ENCODE results near the gene HSPA8. TPM values are rescaled to one million over a fixed set of nuclear protein-coding genes. Genes with fewer than 3 reads are reported as not detected.
A peak's percentile ranks its signal among the peaks of the same experiment; 100 is the strongest.
"Not testable (repeated sequence)": the region's sequence is repeated elsewhere in the genome, so short reads cannot be mapped to it uniquely, and the experiment has no call there.

The HSPA8 gene
- total and polyA plus RNA-seq, 2 experiments from 2014 or later = 708 to 2,414 TPM

GRCh38 chr11:123060277-123061000 lies 1.5 kb downstream of the HSPA8 start:
- Histone ChIP-seq H3K9me3 (ENCODE audit: low read depth) (no peaks in the 10 kb centered on the region), H3K9ac (peak overlapping the region; percentile 99), H3K27me3 (replicated peaks; ENCODE audit: insufficient read depth) (no peaks in the 10 kb centered on the region), H3K79me2 (ENCODE audit: insufficient read depth) (peaks cover 56% of the 10 kb centered on the region), H2AFZ (no peak overlapping the region), H3K4me2 (ENCODE audit: unreplicated experiment) (peak overlapping the region; percentile 99), H3K9me2 (ENCODE audit: insufficient read depth) (no peaks in the 10 kb centered on the region), H3K27ac (peak overlapping the region; percentile 100), H3K4me1 (ENCODE audit: insufficient read depth) (peaks cover 46% of the 10 kb centered on the region), H3K36me3 (ENCODE audit: low read depth) (peaks cover 57% of the 10 kb centered on the region), H3K4me3 (peak overlapping the region; percentile 99), H4K20me1 (ENCODE audit: insufficient read depth) (peaks cover 43% of the 10 kb centered on the region), H3F3A (ENCODE audit: insufficient read depth) (peaks cover 86% of the 10 kb centered on the region)
- TF ChIP-seq EZH2phosphoT487 (IDR thresholded peaks at IDR 0.05; ENCODE audit: insufficient read depth, low read depth) (no peak), EZH2 (IDR thresholded peaks at IDR 0.05; ENCODE audit: insufficient read depth, poor library complexity, severe bottlenecking) (no peak)
- WGBS, 2 experiments (ENCODE audit: low coverage in 1 of 2, low lambda C conversion rate in 2 of 2, missing lambda C conversion rate in 2 of 2) = 7 to 10% methylated on average over 8 of the region's 8 CpGs
- in situ Hi-C loops (cut with MboI) = no loop called here
- DNase-seq = no peak

- peak overlapping the region; percentile 99 for H3K4me2 ChIP-seq (ENCODE audit: unreplicated experiment)
- DNase-seq; H3K27me3 ChIP-seq (replicated peaks; ENCODE audit: insufficient read depth); H3K9me3 ChIP-seq (ENCODE audit: low read depth); in situ Hi-C loops (cut with MboI); H3K9me2 ChIP-seq (ENCODE audit: insufficient read depth); H2AFZ ChIP-seq: not testable (repeated sequence)
- peak overlapping the region; percentile 99 for H3K4me3 ChIP-seq
- H3K9ac ChIP-seq = peak overlapping the region; percentile 99
- H3K27ac ChIP-seq = peak overlapping the region; percentile 100
- H4K20me1 ChIP-seq (ENCODE audit: insufficient read depth) = peaks cover 43% of the 10 kb centered on the region
- peaks cover 86% of the 10 kb centered on the region for H3F3A ChIP-seq (ENCODE audit: insufficient read depth)
- H3K4me1 ChIP-seq (ENCODE audit: insufficient read depth) = peaks cover 37% of the 10 kb centered on the region
- WGBS, 2 experiments (ENCODE audit: low coverage in 1 of 2, low lambda C conversion rate in 2 of 2, missing lambda C conversion rate in 2 of 2) = 29 to 32% methylated on average over 18 of the region's 18 CpGs
- H3K79me2 ChIP-seq (ENCODE audit: insufficient read depth) = peaks cover 51% of the 10 kb centered on the region
- H3K36me3 ChIP-seq (ENCODE audit: low read depth) = peaks cover 62% of the 10 kb centered on the region
Measured at GRCh38 chr11:123059041-123059920, 2.7 kb downstream of the HSPA8 start.

- no peak for DNase-seq
- H3K4me1 ChIP-seq (ENCODE audit: insufficient read depth) = peaks cover 24% of the 10 kb centered on the region
- H3K9me2 ChIP-seq (ENCODE audit: insufficient read depth) = no peaks in the 10 kb centered on the region
- in situ Hi-C loops (cut with MboI) = no loop called here
- no peaks in the 10 kb centered on the region for H3K27me3 ChIP-seq (replicated peaks; ENCODE audit: insufficient read depth)
- H3F3A ChIP-seq (ENCODE audit: insufficient read depth) = peaks cover 85% of the 10 kb centered on the region
- peak overlapping the region; percentile 99; the same call in 1 of the 2 replicates for H3K9ac ChIP-seq
- peak overlapping the region; percentile 34; the same call in 1 of the 2 replicates for H3K27ac ChIP-seq
- peak overlapping the region; percentile 99; the same call in 1 of the 2 replicates for H3K4me3 ChIP-seq
- TF ChIP-seq EZH2 (IDR thresholded peaks at IDR 0.05; ENCODE audit: insufficient read depth, poor library complexity, severe bottlenecking) (no peak), EZH2phosphoT487 (IDR thresholded peaks at IDR 0.05; ENCODE audit: insufficient read depth, low read depth) (no peak)
- no peak overlapping the region for H2AFZ ChIP-seq
- peaks cover 43% of the 10 kb centered on the region for H4K20me1 ChIP-seq (ENCODE audit: insufficient read depth)
- H3K36me3 ChIP-seq (ENCODE audit: low read depth) = peaks cover 68% of the 10 kb centered on the region
- H3K4me2 ChIP-seq (ENCODE audit: unreplicated experiment) = peak overlapping the region; percentile 99
- no peaks in the 10 kb centered on the region for H3K9me3 ChIP-seq (ENCODE audit: low read depth)
- 70 to 78% methylated on average over 5 of the region's 5 CpGs for WGBS, 2 experiments (ENCODE audit: low coverage in 1 of 2, low lambda C conversion rate in 2 of 2, missing lambda C conversion rate in 2 of 2)
- H3K79me2 ChIP-seq (ENCODE audit: insufficient read depth) = peaks cover 51% of the 10 kb centered on the region
Measured at GRCh38 chr11:123057661-123058305, 4.2 kb downstream of the HSPA8 start.

GRCh38 chr11:123056835-123057491 lies 5.0 kb downstream of the HSPA8 start:
- Histone ChIP-seq H3K4me2 (ENCODE audit: unreplicated experiment) (no peak overlapping the region), H3K9me3 (ENCODE audit: low read depth) (no peaks in the 10 kb centered on the region), H4K20me1 (ENCODE audit: insufficient read depth) (peaks cover 43% of the 10 kb centered on the region), H3K9ac (peak overlapping the region; percentile 30; the same call in 1 of the 2 replicates), H3K9me2 (ENCODE audit: insufficient read depth) (no peaks in the 10 kb centered on the region), H3K36me3 (ENCODE audit: low read depth) (peaks cover 68% of the 10 kb centered on the region), H3K4me1 (ENCODE audit: insufficient read depth) (peaks cover 24% of the 10 kb centered on the region), H3K27me3 (replicated peaks; ENCODE audit: insufficient read depth) (no peaks in the 10 kb centered on the region), H3K27ac (peak overlapping the region; percentile 34), H3K4me3 (no peak overlapping the region), H2AFZ (no peak overlapping the region), H3K79me2 (ENCODE audit: insufficient read depth) (peaks cover 51% of the 10 kb centered on the region), H3F3A (ENCODE audit: insufficient read depth) (peaks cover 93% of the 10 kb centered on the region)
- DNase-seq = no peak
- TF ChIP-seq EZH2phosphoT487 (IDR thresholded peaks at IDR 0.05; ENCODE audit: insufficient read depth, low read depth) (no peak), EZH2 (IDR thresholded peaks at IDR 0.05; ENCODE audit: insufficient read depth, poor library complexity, severe bottlenecking) (no peak)
- in situ Hi-C loops (cut with MboI) = no loop called here
- WGBS, 2 experiments (ENCODE audit: low coverage in 1 of 2, low lambda C conversion rate in 2 of 2, missing lambda C conversion rate in 2 of 2) = 73 to 84% methylated on average over 3 of the region's 3 CpGs
